ENCODE measurements around the gene CGNL1.

CGNL1 gene

DNA sequence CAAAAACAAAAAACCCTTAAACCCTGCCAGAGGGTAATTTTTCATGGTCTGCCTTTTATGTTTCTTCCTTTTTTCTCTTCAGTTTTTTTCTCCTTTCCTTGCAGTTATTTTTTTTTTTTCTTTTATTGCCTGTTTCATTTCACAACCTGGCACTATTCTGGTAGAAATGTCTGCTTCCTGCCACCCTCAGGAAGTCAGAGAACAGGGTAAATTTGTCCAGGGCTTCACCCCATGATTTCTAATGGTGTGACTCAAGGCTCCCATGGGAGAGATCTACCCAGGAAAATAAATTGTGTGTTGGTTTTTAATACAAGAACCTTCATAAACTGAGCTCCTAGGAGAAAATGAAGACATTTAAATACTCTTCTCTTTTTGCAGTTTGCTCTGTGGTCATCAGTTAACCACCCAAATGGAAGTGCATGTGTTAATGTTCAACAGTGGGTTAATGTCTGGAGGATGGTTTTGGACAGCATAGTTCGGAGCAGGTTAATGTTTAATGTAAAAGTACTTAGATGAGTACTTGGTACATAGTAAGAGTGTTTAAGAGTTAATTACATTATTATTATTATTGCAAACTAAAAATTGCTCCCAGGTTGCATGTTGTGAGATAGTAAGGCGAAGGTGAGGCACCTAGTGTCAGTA lies 45.9 kb downstream of the CGNL1 start:
- DNase-seq (ENCODE audit: low read depth) = no peak

DNA sequence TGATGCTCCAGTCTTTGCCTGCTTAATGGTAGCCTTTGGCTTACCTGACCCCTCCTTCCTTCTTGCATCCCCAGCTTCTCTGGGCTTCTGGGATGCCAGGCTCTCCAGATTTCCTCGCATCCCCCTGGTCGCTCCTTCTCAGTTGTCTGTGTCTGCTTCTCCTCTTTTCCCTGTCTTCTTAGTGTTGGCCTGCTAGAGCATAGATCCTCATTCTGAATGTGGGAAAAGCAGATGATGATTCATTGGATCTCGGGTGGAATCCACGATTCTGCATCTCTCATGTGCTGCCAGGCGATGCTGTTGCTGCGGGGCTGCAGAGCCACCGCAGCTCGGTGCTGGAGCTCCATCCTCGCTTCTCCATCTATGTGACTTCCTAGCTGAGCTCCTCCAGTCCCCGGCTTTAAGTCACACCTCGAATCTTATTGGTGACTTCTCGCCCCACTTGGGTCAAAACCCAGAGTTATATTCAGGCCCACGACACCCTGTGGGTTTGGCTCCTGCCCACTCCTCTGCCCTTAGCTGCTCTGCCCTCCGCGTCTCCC lies 47.4 kb downstream of the CGNL1 start:
- no peak for DNase-seq (ENCODE audit: low read depth)

DNA sequence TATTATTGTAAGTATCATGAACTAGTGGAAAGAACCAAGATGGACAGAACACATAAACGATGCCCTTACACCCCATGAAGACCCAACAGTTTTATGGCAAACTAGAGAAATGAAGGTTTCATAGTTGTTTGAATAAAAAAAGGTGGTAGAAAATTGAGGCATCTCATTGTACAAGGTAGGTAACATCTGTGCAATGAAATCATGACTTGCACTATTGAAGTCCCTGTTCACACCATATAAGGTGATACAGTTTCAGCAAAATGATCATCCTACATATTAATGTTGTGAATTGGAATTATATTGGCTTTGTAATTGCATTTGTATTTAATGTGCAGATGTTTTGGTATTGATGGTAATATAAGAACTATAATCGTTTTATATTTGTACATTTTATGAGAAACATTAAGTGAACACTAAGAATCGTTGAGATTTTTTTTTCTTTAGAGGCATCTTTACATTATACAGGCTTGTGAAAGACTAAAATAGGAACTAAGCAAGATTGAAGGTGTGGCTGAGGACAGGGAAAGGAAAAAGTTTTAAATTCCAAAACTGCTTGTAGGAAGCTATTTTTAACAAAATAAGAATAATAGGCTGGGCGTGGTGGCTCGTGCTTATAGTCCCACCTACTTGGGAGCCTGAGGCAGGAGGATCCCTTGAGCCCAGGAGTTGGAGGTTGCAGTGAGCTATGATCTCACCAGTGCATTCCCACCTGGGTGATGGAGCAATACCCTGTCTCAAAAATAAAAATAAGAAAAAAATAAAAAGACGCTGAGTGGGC lies 48.5 kb downstream of the CGNL1 start:
- DNase-seq (ENCODE audit: low read depth) = no peak

DNA sequence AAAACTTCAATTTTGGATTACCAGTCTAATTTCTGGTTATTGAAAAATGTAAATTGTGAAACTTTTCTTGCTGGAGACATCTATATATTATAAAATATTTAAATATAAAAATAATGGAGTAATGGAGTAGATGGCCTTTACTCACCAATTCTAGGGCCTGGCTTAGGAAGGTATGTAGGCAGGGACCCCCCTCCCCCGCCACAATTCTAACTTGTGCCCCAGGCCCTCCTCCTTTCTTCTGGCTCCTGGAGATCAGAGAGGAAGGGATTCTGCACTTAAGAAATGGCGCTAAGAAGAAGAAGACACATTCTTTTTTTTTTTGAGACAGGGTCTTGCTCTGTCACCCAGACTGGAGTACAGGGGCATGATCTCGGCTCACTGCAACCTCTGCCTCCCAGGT lies 49.5 kb downstream of the CGNL1 start:
- DNase-seq (ENCODE audit: low read depth) = no peak

DNA sequence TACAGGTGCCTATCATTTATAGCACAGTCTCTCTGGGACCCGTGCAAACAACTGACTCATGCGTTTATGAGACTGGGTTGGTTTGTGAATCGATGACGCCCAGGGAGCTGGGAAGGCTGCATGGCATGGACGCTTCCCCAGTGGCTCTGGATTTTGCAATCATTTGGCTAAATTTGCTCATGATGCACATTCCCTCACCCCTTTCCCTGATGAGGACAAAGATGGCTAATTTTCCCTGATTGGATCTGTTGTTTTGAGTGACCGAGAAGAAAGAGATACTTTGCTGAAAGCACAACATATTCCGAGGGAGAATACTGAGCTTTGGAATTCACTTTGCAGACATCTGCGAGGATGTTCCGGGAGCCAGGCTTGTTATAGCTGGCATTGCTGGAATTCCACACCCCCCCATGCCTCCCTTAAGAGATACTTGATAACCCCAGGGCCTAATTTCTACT lies 51.1 kb downstream of the CGNL1 start:
- DNase-seq (ENCODE audit: low read depth) = no peak

DNA sequence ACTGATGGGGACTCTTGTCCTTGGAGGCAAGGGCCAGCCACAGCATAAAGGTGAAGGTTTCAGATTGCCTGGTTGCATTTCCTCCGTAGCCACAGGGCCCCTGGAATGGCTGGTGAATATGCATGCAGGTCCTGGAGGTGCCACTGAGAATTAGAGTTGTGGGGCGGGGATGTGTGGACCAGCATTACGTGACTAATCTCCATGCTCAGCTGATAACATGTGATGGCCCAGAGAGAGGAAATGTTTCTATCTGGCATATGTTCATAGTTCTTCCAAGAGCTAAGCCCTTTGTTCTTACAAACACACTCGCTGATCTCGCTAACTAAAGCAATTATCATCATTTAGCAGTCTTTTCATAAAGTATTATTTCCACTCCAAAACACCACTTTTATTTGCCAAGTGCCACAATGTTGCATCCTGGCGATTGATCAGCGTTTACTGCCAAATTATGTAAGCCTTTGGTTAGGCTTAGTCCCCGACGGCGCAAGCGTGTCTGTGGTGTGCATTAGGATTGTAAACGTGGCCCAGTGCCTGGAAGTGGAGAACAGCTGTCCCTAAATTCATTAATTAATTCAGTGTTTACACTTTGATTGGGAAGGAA lies 55.9 kb downstream of the CGNL1 start:
- no peak for DNase-seq (ENCODE audit: low read depth)

DNA sequence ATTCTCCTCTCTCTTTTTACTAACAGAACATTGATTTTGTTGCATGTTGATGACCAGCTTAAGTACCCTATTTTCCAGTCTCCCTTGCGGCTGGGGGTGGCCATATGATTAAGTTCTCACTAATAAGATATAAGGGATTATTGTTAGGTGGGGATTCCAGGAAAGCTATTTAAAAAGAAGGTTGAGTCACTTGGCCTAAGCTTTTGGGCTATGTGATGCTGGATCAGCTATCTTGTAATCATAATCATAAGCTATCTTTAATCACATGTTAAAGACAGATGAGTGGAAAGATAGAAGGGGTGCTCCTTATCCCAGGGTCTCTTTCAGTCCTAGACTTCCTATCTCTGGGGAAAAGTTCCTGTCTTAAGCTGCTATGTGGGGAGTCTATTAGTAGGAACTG lies 59.9 kb downstream of the CGNL1 start:
- DNase-seq (ENCODE audit: low read depth) = no peak

DNA sequence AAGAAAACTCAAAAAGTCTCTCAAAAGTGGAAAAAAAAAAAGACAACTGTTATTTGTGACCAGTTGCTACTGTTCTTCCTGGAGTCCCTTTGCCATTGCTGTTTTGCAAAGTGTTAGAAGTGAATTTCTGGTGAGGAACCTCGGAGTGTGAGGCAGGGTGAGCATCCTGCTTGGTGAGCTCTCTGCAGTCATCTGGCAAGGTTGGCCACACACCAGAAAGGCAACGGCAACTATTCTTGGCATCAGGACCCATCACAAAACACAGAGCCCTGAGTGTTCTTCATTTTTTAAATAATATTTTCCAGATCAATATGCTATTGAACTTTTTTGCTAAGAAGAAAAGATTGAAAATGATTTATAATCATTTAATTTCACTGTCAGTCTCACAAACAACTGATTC lies 60.7 kb downstream of the CGNL1 start:
- DNase-seq (ENCODE audit: low read depth) = no peak

DNA sequence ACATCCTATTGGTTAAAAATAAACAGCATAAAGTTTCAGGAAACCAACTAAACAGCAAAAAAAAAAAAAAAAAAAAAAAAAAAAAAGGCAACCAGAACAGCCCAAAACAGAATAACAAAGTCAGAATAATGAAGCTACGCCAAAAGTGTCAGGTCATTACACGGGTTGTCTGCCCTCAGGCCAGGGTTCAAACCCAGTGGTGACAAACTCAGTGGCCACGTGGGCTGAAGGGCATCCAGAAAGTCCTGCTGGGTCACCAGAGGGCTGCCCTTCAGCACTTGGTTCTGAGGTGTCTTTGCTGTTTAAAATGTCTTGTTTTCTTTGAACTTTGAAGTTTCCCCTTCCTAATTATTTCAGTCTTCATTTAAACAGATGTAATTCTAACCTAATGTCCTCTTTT lies 61.3 kb downstream of the CGNL1 start:
- DNase-seq (ENCODE audit: low read depth) = no peak

DNA sequence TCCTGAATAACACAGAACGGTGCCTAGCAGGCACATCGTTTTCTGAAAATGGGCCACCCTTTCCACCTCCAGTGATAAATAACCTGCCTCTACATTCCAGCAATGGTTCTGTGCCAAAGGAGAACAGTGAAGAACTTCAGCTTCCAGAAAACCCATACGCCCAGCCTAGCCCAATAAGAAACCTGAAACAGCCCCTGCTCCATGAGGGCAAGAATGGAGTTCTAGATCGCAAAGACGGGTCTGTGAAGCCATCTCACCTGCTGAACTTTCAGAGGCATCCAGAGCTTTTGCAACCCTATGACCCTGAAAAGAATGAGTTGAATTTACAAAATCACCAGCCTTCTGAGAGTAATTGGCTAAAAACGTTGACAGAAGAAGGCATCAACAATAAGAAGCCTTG lies 61.9 kb downstream of the CGNL1 start:
- DNase-seq (ENCODE audit: low read depth) = no peak

DNA sequence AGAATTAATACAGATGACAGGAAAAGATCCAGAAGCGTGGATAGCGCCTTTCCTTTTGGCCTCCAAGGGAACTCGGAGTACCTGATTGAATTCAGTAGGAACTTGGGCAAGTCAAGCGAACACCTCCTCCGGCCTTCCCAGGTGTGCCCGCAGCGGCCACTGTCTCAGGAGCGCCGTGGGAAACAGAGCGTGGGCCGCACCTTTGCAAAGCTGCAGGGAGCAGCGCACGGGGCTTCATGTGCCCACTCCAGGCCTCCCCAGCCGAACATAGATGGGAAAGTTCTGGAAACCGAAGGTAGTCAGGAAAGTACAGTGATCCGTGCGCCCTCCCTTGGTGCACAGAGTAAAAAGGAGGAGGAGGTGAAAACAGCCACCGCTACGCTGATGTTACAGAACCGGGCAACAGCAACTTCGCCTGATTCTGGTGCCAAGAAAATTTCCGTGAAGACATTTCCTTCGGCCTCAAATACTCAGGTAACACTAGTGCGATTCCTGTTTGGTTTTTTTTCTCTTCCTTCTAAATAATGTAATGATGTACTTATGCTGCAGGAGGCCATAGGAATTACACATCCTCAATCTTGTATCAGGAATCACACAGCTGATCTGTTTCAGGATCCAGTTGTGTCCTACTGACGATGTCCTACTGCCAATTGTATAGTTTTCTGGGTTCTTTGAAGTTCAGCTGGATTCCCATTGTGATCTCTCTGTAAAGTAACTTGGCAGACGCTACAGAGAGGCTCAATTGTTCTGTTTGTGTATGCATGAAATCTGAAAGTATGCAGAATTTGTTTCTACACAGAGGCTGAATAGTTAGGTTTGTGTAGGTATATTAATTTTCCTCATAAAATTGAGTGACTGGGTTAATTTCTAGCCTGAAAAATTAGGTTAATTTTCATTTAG lies 63.1 kb downstream of the CGNL1 start:
- DNase-seq (ENCODE audit: low read depth) = no peak

DNA sequence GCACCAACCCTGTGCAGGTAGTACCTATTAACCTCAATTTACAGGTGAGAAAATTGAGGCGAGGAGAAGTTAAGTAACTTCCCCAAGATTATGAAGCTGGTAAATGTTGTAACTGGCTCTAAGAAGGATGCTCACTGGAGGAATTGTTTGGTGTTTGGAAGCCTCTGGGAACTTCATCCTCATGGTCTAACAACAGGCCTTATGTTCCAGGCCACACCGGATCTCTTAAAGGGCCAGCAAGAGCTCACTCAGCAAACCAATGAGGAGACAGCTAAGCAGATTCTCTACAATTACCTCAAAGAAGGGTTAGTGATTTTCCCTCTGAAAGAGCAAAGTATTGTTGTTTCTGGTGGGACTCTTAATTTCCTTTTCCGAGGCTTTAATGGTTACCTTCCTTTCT lies 63.9 kb downstream of the CGNL1 start:
- DNase-seq (ENCODE audit: low read depth) = no peak

DNA sequence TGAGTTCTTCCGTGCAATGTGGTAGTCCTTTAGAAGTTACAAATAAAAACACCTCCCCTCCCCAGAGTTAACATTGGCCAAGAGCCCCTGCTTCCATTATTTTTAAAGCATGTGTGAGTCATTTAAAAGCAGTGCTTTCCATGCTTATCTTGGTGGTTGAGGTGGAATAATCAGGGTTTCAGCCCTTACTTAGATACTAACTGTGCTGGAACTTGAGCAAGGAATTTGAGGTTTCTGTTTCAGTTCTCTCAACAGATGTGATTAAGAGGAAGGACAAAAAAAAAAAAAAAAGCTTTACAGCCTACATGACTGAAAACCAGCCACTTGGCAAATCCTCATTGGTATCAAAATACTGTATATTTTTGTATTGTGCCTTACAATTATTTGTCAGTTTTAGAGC lies 64.5 kb downstream of the CGNL1 start:
- no peak for DNase-seq (ENCODE audit: low read depth)

DNA sequence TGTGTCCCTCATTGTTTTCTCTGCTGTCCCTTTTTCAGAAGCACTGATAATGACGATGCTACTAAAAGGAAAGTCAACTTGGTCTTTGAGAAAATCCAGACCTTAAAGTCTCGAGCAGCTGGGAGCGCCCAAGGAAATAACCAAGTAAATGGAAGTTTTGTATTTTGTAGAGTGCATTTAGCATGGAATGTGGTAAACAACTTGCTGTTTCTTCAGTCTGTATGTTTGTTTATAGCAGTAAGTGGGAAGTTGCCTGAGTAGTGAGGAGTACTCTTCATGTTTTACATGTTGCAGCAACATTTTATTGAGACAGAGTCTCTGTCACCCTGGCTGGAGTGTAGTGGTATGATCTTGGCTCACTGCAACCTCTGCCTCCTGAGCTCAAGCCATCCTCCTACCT lies 66.0 kb downstream of the CGNL1 start:
- DNase-seq (ENCODE audit: low read depth) = no peak

DNA sequence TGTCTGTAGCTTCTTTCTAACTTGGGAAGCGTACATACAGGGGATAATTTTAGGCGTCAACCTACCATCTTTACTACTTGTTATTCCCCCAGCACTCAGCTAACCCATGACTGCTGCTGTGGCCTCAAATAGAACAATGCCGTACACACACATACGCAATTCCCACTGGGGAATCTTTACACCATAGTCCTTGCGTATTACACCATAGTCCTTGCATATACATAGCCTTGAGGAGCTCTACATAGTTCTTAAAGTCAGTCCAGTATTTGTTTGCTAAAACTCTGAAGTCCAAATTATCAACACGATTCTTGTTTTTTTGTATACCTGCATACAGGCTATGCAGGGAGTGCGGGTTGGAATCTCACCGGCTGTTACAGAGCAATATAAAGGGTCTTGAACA lies 67.2 kb downstream of the CGNL1 start:
- no peak for DNase-seq (ENCODE audit: low read depth)

DNA sequence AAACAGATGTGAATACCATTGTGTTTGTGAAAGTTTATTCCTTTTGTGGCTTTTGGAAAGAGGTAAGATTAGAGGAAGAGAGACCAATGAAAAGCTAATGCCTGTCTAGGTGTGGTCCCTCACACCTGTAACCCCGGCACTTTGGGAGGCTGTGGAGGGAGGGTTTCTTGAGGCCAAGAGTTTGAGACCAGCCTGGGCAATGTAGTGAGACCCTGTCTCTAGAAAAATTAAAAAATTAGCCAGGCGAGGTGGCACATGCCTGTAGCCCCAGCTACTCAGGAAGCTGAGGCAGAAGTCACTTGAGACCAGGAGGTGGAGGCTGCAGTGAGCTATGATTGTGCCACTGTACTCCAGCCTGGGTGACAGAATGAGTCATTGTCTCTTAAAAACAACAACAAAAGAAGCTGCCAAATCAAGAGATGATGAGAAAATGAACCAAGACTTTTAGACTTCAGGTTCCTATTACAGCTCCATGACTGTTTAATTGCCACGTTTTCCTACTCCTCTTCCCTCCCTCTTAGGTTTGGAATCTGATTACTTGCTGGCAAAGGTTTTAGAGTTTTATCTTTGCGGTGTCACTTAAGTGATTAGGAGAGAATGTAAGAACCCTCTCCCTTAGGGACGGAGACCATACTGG lies 68.7 kb downstream of the CGNL1 start:
- DNase-seq (ENCODE audit: low read depth) = no peak

DNA sequence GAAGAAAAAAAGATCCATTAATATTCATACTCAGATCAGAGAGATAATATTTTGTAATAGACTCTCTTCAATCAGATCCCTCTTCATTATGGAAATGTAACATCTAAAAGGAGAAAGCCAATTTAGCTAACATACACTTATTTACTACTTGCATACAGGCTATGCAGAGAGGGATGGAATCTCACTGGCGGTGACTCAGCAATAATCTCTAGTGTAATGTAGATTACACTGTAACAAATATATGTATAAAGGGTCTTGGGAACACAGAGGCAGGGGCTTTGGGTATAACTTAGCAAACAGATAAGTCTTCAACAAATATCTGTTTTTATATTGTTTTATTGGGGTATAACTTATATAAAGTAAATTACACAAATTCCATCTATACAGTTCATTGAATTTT lies 69.6 kb downstream of the CGNL1 start:
- no peak for DNase-seq (ENCODE audit: low read depth)

DNA sequence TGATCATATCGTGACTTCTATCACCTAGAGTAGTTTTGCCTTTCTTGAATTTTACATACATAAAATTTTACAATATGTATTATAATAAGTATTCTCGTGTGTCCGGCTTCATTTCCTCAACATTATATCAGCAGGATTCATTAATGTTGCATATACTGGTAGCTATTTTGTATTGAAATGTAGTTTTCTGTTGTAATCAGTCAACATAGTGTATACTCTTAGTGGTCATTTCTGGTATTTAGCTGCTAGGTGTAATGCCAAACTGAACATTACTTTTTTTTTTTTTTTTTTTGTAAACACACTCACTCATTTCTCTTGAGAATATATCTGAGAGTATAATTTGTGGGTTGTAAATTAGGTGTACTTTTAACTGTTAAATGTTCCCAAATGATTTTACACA lies 70.1 kb downstream of the CGNL1 start:
- no peak for DNase-seq (ENCODE audit: low read depth)

DNA sequence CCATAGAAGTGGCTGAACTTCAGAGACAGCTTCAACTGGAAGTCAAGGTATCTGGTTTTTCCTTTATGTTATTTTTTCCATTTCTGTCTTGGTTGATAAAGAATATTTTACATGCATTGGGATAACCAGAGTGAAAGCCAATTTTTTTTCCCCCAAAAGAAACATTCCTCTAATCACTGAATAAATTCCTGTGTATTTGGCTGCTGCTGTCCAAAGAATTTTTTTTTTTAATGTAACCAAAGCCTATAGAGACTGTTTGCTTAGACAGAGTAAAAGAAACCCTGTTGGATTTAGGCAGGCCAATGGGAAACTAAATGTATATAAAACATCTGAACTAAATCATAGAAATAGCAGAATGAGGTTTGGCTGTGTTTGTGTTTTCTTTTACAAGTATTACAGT lies 75.2 kb downstream of the CGNL1 start:
- no peak for DNase-seq (ENCODE audit: low read depth)

DNA sequence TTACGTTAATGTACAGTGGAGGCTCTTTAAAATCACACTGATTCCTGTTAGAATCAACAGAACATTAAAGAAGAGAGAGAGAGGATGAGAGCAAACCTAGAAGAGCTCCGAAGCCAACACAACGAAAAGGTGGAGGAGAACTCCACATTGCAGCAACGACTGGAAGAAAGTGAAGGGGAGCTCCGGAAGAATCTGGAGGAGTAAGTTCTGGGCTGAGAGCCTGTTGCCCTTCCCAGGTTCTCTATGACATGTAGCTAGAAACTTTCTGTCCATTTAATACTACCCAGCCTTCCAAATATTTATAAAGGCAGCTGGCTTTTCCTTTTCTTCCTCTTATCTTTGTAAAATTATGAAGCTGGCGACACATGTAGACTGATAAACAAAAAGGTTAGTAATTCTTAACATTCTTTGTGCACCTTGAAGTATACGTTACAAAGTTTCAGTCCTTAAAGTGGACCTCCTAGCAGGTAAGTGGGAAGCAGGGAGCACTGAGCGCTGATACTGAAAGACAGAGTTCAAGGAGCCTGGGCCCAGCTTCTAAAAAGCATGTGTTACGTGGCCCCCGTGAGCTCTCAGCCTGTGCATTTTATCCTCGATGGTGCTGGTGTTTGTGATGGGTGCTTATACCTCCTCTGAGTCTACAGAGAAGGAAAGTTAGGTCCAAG lies 75.9 kb downstream of the CGNL1 start:
- no peak for DNase-seq (ENCODE audit: low read depth)

DNA sequence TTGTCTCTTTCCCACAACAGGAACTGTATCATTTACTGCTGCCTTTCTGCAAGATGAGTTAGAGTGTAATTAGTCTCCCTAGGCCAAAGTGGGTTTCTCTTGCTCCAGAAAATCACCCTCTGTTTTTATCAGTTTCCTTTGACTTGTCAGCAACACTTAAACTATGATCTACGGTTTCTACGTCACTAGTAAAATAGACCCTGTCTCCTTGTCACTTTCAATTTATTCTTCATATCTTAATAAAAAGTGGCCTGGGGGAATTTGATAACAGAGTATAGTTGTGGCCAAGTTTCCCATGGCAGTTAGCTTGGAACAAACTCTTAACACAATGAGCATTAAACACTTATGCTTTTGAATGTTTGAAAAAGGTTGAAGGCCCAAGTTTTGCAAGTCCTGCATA lies 79.6 kb downstream of the CGNL1 start:
- no peak for DNase-seq (ENCODE audit: low read depth)
